H9 (cell line): ENCODE data around the gene CABCOCO1. TPM values are rescaled to one million over a fixed set of nuclear protein-coding genes. Genes with fewer than 3 reads are reported as not detected.

Experiments
- DNase-seq: peaks from one replicate; pipeline ENCODE4 v3.0.0-alpha.2; 2017
- H2AFZ ChIP-seq: one replicate; pipeline ENCODE4 v1.6.1; 2013; ENCODE audit warnings: mild to moderate bottlenecking, low read length, control low read depth, moderate library complexity
- H2AK5ac ChIP-seq: 2 replicates; pipeline ENCODE4 v1.6.1; 2013; ENCODE audit warnings: low read length, control low read depth, mixed read lengths; ENCODE audit not compliant: insufficient read length
- H2BK120ac ChIP-seq: one replicate; pipeline ENCODE4 v1.6.1; 2013; ENCODE audit warnings: low read depth, mild to moderate bottlenecking, low read length, control low read depth, inconsistent platforms; ENCODE audit not compliant: poor library complexity, severe bottlenecking
- H2BK12ac ChIP-seq: 2 replicates; pipeline ENCODE4 v1.6.1; 2013; ENCODE audit warnings: low read length, control low read depth, mixed read lengths, low read depth; ENCODE audit not compliant: insufficient read length
- H2BK15ac ChIP-seq: 2 replicates; pipeline ENCODE4 v1.6.1; 2013; ENCODE audit warnings: low read depth, low read length, control low read depth
- H2BK20ac ChIP-seq: one replicate; pipeline ENCODE4 v1.6.1; 2013; ENCODE audit warnings: low read depth, mild to moderate bottlenecking, low read length, control low read depth, inconsistent platforms; ENCODE audit not compliant: poor library complexity, severe bottlenecking
- H2BK5ac ChIP-seq: 2 replicates; pipeline ENCODE4 v1.6.1; 2013; ENCODE audit warnings: low read length, control low read depth, mixed read lengths; ENCODE audit not compliant: insufficient read length
- H3K14ac ChIP-seq: 2 replicates; pipeline ENCODE4 v1.6.1; 2013; ENCODE audit warnings: low read length, control low read depth; ENCODE audit not compliant: insufficient read depth
- H3K18ac ChIP-seq: 2 replicates; pipeline ENCODE4 v1.6.1; 2013; ENCODE audit warnings: low read depth, mild to moderate bottlenecking, mixed read lengths, low read length, control low read depth; ENCODE audit not compliant: insufficient read length
- H3K23ac ChIP-seq: 2 replicates; pipeline ENCODE4 v1.6.1; 2013; ENCODE audit warnings: low read length, control low read depth, mixed read lengths, low read depth; ENCODE audit not compliant: insufficient read length
- H3K23me2 ChIP-seq: 2 replicates; pipeline ENCODE4 v1.6.1; 2013; ENCODE audit warnings: low read depth, mild to moderate bottlenecking, mixed read lengths, low read length, control low read depth; ENCODE audit not compliant: insufficient read length, poor library complexity, severe bottlenecking
- H3K27ac ChIP-seq: 2 replicates; pipeline ENCODE4 v1.5.1; 2013; ENCODE audit warnings: low read length, control low read depth, mixed read lengths, low read depth; ENCODE audit not compliant: insufficient read length
- H3K27me3 ChIP-seq: 2 replicates; pipeline ENCODE4 v1.6.1; 2013; ENCODE audit warnings: low read length, control low read depth, inconsistent platforms; ENCODE audit not compliant: insufficient read depth
- H3K4ac ChIP-seq: 2 replicates; pipeline ENCODE4 v1.6.1; 2013; ENCODE audit warnings: low read depth, mild to moderate bottlenecking, control low read depth, inconsistent platforms, low read length, moderate library complexity
- H3K4me1 ChIP-seq: 2 replicates; pipeline ENCODE4 v1.6.1; 2013; ENCODE audit warnings: low read length, control low read depth, inconsistent platforms; ENCODE audit not compliant: insufficient read depth
- H3K4me2 ChIP-seq: 2 replicates; pipeline ENCODE4 v1.6.1; 2013; ENCODE audit warnings: low read length, control low read depth, mixed read lengths; ENCODE audit not compliant: insufficient read length, insufficient read depth
- H3K56ac ChIP-seq: 2 replicates; pipeline ENCODE4 v1.6.1; 2013; ENCODE audit warnings: low read depth, mild to moderate bottlenecking, mixed read lengths, low read length, control low read depth; ENCODE audit not compliant: insufficient read length
- H3K79me1 ChIP-seq: 2 replicates; pipeline ENCODE4 v1.6.1; 2013; ENCODE audit warnings: low read depth, mild to moderate bottlenecking, moderate library complexity, low read length, control low read depth, inconsistent platforms; ENCODE audit not compliant: insufficient read depth, poor library complexity, severe bottlenecking
- H3K79me2 ChIP-seq: 2 replicates; pipeline ENCODE4 v1.6.1; 2013; ENCODE audit warnings: low read length, control low read depth, inconsistent platforms; ENCODE audit not compliant: insufficient read depth
- H3K9ac ChIP-seq: 2 replicates; pipeline ENCODE4 v1.6.1; 2013; ENCODE audit warnings: low read length, control low read depth, mixed read lengths; ENCODE audit not compliant: insufficient read length; ENCODE audit errors: extremely low read depth
- H3K9me3 ChIP-seq: one replicate; pipeline ENCODE4 v1.6.1; 2013; ENCODE audit warnings: low read depth, low read length, inconsistent platforms; ENCODE audit not compliant: control insufficient read depth
- H3T11ph ChIP-seq: one replicate; pipeline ENCODE4 v1.6.1; 2013; ENCODE audit warnings: mild to moderate bottlenecking, low read length, control low read depth, inconsistent platforms
- H4K20me1 ChIP-seq: one replicate; pipeline ENCODE4 v1.6.1; 2013; ENCODE audit not compliant: control insufficient read depth, insufficient read length, insufficient read depth
- H4K5ac ChIP-seq: 2 replicates; pipeline ENCODE4 v1.6.1; 2013; ENCODE audit warnings: low read depth, mild to moderate bottlenecking, mixed read lengths, low read length, control low read depth; ENCODE audit not compliant: insufficient read length
- H4K8ac ChIP-seq: replicated peaks from 2 replicates; pipeline ENCODE4 v1.6.1; 2013; ENCODE audit warnings: low read length, control low read depth, mixed read lengths, low read depth; ENCODE audit not compliant: insufficient read length
- H4K91ac ChIP-seq: 2 replicates; pipeline ENCODE4 v1.6.1; 2013; ENCODE audit warnings: low read depth, mild to moderate bottlenecking, moderate library complexity, mixed read lengths, low read length, control low read depth; ENCODE audit not compliant: insufficient read length
- H3K27ac Mint-ChIP-seq, 3 experiments: 2 replicates in 2 of 3; 3 replicates in 1 of 3; pipeline ENCODE4 v1.8.0; 2020 to 2021; ENCODE audit warnings: mixed read lengths in 3 of 3, mild to moderate bottlenecking in 1 of 3, moderate library complexity in 1 of 3
- H3K27me3 Mint-ChIP-seq: 2 replicates; pipeline ENCODE4 v1.8.0; 2021; ENCODE audit warnings: low read depth, mild to moderate bottlenecking, moderate library complexity, mixed read lengths
- H3K36me3 Mint-ChIP-seq, 3 experiments: 2 replicates in 2 of 3; 3 replicates in 1 of 3; pipeline ENCODE4 v1.8.0; 2020 to 2021; ENCODE audit warnings: low read depth in 3 of 3, mixed read lengths in 3 of 3; ENCODE audit not compliant: insufficient read depth in 1 of 3
- H3K4me1 Mint-ChIP-seq, 2 experiments: 2 replicates each; pipeline ENCODE4 v1.8.0; 2020; ENCODE audit warnings: mixed read lengths in 2 of 2
- H3K4me3 Mint-ChIP-seq, 2 experiments: 2 replicates in 1 of 2; 3 replicates in 1 of 2; pipeline ENCODE4 v1.8.0; 2020 to 2021; ENCODE audit warnings: mild to moderate bottlenecking in 2 of 2, mixed read lengths in 2 of 2, moderate library complexity in 1 of 2
- H3K9me3 Mint-ChIP-seq, 2 experiments: 2 replicates in 1 of 2; 3 replicates in 1 of 2; pipeline ENCODE4 v1.8.0; 2020; ENCODE audit warnings: mild to moderate bottlenecking in 2 of 2, mixed read lengths in 2 of 2, moderate library complexity in 1 of 2
- CTCF ChIP-seq: fragments of 200-600 bp; sonication (generic); conservative IDR thresholded peaks from 3 replicates; pipeline ENCODE4 v1.8.0; 2021; ENCODE audit warnings: antibody characterized with exemption, mild to moderate bottlenecking
- WGBS: extraction: QIAGEN DNeasy Blood & Tissue Kit; methylation state at CpG from one replicate; pipeline ENCODE4 v1.1.7; 2013; ENCODE audit warnings: missing lambda C conversion rate, low lambda C conversion rate, mixed read lengths; ENCODE audit not compliant: insufficient read length; ENCODE audit errors: extremely low coverage; 5-methylcytosine and 5-hydroxymethylcytosine counted together
- total RNA-seq: library from RNA; stranded (reverse); gene quantifications from 2 replicates; pipeline ENCODE4 v1.2.1, GENCODE V29; 2021

The CABCOCO1 gene
- total RNA-seq, 1 experiment from 2014 or later: not detected

- Mint-ChIP-seq H3K27ac (no peak overlapping the region; a peak in 1 of 7 replicates), H3K4me1 (no peaks in the 10 kb centered on the region), H3K4me3 (no peak overlapping the region), H3K27me3 (no peaks in the 10 kb centered on the region), H3K36me3 (no peaks in the 10 kb centered on the region; a peak in 1 of 7 replicates), H3K9me3 (no peaks in the 10 kb centered on the region; a peak in 1 of 5 replicates)
- Histone ChIP-seq H3K79me2 (no peaks in the 10 kb centered on the region), H2AFZ (no peak overlapping the region), H2BK120ac (no peak overlapping the region), H4K91ac (no peak overlapping the region), H2BK15ac (no peak overlapping the region), H2AK5ac (no peak overlapping the region), H3K56ac (no peak overlapping the region), H3K79me1 (no peaks in the 10 kb centered on the region), H3K23ac (no peak overlapping the region), H3K14ac (no peak overlapping the region), H4K8ac (no peak overlapping the region), H3T11ph (no peak overlapping the region), H4K20me1 (no peaks in the 10 kb centered on the region), H2BK5ac (no peak overlapping the region), H3K4me2 (no peak overlapping the region), H3K4me1 (no peaks in the 10 kb centered on the region), H2BK20ac (no peak overlapping the region), H2BK12ac (no peak overlapping the region), H4K5ac (no peak overlapping the region), H3K9me3 (no peaks in the 10 kb centered on the region), H3K9ac (no peak overlapping the region), H3K18ac (no peak overlapping the region), H3K23me2 (no peaks in the 10 kb centered on the region), H3K4ac (no peak overlapping the region), H3K27ac (no peak overlapping the region), H3K27me3 (no peaks in the 10 kb centered on the region)
- DNase-seq: no peak
- peak; percentile 68 for TF ChIP-seq CTCF
- no CpG with 5 or more reads among the region's 1 CpG for WGBS
These were observed 81.7 kb downstream of the CABCOCO1 start for GRCh38 chr10:61744469-61744868.
